B cell (primary cell): ENCODE measurements around the gene TAF13.
"Not testable (repeated sequence)": the region's sequence is repeated elsewhere in the genome, so short reads cannot be mapped to it uniquely, and the experiment has no call there.

Experiments used
- CTCF ChIP-seq: fragments of 200-600 bp; IDR thresholded peaks from one replicate; pipeline ENCODE4 v1.8.0; 2022; ENCODE audit warnings: antibody characterized with exemption, mild to moderate bottlenecking
- EZH2 ChIP-seq: IDR thresholded peaks from 2 replicates; pipeline ENCODE4 v1.6.1; 2012; ENCODE audit warnings: borderline replicate concordance, low read depth, mild to moderate bottlenecking, moderate library complexity, low read length; ENCODE audit not compliant: insufficient read depth, poor library complexity, severe bottlenecking

- TF ChIP-seq CTCF, EZH2: not testable (repeated sequence)
Measured at GRCh38 chr1:109029493-109029892, 46.3 kb downstream of the TAF13 start.
